HTERT RPE-1 (cell line): ENCODE results near the gene SDF4.

Experiments used
- in situ Hi-C: fragments of 300-500 bp; cut with MboI; formaldehyde crosslinking; loops from 4 replicates; pipeline ENCODE4 v1.14.3; 2020; ENCODE audit warnings: low sequenced_read_pairs

The SDF4 gene

DNA sequence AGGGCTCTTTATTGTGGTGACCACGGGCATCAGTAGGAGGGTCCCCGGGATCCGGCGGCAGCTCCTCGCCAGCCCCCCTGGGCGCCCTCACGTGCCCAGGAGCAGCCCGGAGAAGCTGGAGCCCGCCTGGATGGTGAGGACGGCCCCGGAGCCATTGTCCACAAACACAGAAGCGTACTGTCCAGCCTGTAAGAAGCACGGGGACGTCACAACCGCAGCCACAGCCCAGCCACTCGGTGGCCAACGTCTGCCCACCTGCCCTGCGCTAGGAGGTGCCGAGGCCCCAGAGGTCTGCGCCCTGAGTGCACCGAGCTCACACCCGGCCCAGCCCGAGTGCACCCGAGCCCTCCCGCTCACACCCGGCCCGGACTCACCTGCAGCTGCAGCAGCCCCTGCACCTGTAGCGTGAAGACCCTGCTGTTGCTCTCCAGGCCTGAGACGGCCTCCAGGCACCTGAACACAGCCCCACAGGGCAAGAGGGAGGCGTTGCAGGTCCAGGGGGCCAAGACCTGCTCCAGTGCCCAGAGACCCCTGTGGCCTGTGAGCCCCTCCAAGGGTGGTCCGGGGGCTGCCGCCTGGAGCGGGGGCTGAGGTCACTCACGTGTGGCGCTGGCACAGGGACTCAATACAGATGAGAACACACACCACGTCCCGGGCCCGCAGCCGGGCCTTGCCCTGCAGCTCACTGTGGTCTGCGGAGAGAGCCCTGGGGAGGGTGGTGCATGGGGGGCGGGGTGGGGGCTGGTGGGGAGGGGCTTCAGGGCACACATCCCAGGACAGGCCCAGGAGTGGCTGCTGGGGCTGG, 10.9 kb upstream of the SDF4 start:
- in situ Hi-C loops, result no loop called here

DNA sequence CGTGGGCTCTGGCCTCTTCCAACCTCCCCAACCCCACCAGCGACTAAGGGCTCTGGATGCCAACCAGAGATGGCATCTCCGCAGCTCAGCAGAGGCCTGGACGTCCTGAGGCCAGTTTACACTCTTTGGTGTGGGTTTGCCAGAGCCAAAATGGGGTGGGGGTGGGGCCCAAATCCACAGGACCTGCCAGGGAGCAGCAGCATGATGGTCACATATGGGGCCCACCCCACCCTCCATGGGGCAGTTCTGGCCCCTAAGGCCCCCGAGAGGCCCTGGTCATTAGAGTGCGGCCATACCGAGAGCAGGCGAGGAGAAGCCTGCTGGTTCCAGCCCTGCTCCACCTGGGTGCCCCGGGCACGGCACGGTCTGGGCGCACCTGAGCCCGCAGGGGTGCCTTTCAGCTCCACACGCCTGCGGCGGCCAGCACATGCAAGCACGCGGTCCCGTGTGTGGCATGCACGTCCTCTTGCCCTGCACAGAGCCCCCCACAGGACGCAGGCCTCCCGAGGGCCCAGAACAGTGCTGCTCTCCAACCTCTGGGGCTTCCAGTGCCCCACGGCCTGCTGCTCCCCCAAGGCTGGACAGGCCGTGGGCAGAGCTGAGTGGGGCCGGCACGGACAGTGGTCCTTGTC, 9.9 kb upstream of the SDF4 start:
- in situ Hi-C loops, result no loop called here

- in situ Hi-C loops, result no loop called here
These were observed 9.2 kb upstream of the SDF4 start for GRCh38 chr1:1240822-1241587.

- in situ Hi-C loops, result no loop called here
These were observed 8.5 kb upstream of the SDF4 start for GRCh38 chr1:1240348-1240732.

GRCh38 chr1:1239614-1240347, 8.0 kb upstream of the SDF4 start:
- in situ Hi-C loops, result no loop called here

- in situ Hi-C loops, result no loop called here
These were observed 7.4 kb upstream of the SDF4 start for GRCh38 chr1:1239227-1239613.

DNA sequence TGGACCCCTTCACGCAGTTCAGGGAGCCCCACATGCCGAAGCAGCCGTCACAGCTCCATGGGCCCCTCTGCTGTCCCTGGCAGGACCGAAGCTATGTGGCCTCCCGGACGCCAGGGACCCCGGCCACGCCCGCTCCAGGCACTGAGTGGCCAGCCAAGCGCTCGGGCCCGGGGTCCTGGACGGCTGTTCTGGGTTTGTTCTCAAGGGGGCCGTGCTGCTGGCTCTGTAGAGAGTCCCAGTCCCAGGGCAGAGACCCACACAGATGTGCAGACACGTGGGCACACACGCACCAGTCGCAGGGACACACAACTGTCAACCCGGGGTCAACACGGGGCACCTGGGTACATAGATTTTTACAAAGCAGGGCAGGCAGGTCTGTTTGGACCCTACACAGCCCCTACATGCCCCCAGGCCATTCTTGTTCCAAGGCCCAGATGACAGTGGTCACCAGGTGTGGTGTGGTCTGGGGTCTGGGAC, 6.9 kb upstream of the SDF4 start:
- in situ Hi-C loops, result no loop called here

- in situ Hi-C loops, result no loop called here
These were observed 6.3 kb upstream of the SDF4 start for GRCh38 chr1:1237874-1238701.

DNA sequence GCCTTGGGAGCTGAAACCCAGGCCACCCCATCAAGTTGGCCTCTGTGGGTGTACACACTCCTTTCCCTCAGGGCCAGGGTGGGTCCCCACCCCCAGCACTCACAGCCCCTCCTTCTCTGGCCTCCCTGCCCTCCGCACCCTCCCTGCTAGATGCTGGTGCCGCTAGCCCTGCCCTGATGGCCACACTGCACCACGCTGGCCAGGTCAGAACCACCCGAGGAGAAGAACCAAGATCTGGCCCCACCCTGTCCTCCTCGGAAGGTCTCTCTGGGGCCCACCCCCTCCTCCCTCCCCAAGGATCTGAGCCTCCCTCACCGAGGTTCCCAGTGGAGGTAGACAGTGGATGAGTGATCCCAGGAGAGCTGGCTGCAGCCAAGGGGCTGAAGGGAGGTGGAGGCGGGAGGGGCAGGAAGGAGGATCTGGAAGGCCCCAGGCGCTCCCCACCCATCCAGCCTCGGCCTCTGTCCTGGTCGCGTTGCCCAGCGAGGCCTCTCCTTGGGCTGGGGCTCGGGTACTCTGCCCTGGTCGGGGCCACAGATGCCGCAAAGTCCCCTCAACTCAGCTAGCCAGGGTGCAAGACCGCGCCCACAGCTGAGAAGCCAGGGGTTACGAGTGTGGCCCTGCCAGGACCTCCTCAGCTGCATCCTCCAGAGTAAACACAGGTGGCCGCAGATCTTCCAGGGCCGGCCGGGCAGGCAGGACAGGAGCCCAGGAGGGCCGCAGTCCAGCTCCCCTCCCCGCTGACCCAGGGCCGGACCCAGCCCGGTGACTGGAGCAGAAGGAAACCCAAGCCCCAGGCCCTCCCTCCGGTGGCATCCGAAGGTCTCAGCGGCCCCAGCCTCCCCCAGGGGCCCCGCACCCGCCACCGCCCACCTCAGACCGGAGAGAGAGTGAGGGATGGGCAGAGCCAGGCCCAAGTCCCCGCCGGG, 5.4 kb upstream of the SDF4 start:
- in situ Hi-C loops, result no loop called here

- in situ Hi-C loops, result no loop called here
These were observed 4.5 kb upstream of the SDF4 start for GRCh38 chr1:1236176-1236763.

DNA sequence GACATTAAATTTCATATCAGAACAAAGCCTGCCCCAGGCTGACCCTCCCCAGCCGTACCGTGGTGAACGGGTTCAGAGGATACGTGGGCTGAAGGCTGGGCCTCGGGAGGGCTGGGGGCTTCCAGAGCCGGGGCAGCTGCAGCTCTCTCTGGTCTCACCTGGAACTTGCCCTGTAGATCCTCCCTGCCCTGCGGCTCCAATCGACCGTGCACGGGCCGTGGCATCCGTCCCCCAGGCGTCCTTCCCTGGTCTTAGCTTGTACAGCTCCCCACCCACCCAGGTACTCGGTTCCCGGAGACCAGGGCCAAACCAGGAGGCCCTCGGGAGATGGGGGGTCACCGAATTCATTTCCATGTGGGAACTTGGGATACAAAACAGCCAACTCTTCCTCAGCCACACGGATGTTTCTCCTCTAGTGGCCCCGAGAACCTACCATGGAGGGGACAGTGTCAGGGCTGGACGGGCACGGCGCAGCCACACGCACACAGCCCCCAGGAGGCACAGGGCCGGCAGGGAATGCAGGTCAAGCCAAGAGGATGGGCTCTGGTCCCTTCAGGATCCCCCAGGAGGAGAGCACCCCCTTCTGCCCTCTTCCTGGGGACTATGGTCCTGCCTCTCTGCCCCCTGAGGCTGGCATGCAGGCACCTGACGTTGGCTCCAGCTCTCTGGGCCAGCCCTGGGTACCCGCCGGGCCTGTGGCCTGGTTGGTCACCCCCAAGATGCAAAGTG, 3.4 kb upstream of the SDF4 start:
- in situ Hi-C loops, result no loop called here

DNA sequence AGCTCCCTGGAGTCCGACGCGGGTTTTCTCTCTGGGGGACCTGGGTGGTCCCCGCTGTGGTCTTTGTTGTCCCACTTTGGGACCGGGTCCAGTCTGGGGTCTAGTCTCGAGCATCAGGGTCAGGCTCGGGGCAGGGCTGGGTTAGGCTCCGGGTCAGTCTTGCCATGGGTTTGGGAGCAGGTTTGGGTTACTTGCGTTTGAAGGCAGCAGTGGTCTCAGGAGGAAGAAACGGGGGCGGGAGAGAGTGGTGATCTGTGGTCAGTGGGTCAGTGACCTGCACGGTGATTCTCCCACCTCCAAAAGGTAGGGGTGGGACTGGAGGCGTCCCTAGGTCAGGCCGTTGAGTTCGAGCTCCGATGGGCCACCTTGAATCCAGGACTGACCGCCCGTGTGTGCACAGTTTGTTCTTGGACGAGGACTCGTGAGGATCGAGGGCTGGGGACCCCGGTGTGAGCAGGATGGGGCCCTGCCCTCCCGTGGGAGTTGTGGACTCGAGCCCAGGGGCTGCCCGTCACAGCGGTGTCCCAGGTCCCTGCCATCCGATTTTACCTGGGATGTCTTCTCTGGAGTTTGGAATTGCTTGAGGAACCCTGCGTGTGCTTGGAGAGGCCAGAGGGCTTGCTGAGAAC, 2.5 kb upstream of the SDF4 start:
- in situ Hi-C loops, result no loop called here

DNA sequence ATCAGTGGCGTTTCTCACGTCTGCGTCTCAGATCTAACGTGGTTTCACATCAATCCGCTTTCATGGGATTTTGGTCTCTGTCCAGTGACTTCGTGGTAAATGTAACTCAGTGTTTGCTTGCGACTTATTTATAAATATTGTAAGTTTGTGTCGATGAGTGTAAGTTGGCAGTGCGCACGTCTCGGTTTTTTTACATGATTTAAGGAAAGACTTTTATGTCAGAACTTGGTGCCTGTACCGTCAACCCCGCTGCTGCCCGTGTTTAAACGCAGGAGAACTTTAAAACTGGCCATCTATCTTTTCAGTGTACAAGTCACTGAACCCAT, 1.7 kb upstream of the SDF4 start:
- in situ Hi-C loops, result no loop called here

DNA sequence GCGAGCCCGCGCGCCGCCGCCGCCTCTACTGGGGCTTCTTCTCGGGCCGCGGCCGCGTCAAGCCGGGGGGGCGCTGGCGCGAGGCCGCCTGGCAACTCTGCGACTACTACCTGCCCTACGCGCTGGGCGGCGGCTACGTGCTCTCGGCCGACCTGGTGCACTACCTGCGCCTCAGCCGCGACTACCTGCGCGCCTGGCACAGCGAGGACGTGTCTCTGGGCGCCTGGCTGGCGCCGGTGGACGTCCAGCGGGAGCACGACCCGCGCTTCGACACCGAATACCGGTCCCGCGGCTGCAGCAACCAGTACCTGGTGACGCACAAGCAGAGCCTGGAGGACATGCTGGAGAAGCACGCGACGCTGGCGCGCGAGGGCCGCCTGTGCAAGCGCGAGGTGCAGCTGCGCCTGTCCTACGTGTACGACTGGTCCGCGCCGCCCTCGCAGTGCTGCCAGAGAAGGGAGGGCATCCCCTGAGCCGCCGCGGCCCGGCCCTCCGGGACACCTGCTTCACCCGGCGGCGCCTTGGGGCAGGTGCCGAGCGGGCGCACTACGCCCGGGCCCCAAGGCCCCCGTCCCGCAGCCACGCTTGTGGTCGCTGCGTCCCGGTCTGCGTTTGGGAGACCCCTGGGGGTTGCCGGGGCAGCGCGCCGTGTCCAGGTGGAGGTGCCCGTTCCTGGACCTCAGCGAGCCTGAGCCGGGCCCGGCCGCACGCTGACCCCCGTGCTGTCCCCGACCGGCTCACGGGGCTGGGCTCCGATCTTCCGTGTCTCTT, 1.2 kb upstream of the SDF4 start:
- in situ Hi-C loops, result no loop called here

- in situ Hi-C loops, result no loop called here
These were observed 501 bp upstream of the SDF4 start, which contains the start of gene B3GALT6 for GRCh38 chr1:1232208-1232795. TSS of gene B3GALT6 (plus strand) at chr1:1232237. CDS start at chr1:1232279, 42 bp downstream.

- in situ Hi-C loops, result no loop called here
These were observed 973 bp downstream of the SDF4 start for GRCh38 chr1:1230656-1231399.
